DND-41 (cell line): ENCODE measurements around the gene SUCLG2.

Experiments
- ATAC-seq: fragments of 200-7000 bp; cut with Tn5 transposase; 3 replicates; pipeline ENCODE4 v1.9.1; 2021; ENCODE audit warnings: low read depth; ENCODE audit not compliant: insufficient read depth
- DNase-seq: peaks from one replicate; pipeline ENCODE4 v3.0.0-alpha.2; 2020
- H2AFZ ChIP-seq: 2 replicates; pipeline ENCODE4 v1.6.0; 2012; ENCODE audit warnings: low read depth, low read length
- H3K27ac ChIP-seq: 2 replicates; pipeline ENCODE4 v1.5.1; 2012; ENCODE audit warnings: low read length, inconsistent platforms
- H3K27me3 ChIP-seq: fragments of 200-600 bp; sonication (generic); 2 replicates; pipeline ENCODE4 v1.6.0; 2012; ENCODE audit warnings: low read length, mild to moderate bottlenecking, inconsistent platforms; ENCODE audit not compliant: insufficient read depth, poor library complexity
- H3K36me3 ChIP-seq: 2 replicates; pipeline ENCODE4 v1.5.1; 2012; ENCODE audit warnings: low read length, inconsistent platforms; ENCODE audit not compliant: insufficient read depth
- H3K4me1 ChIP-seq: 2 replicates; pipeline ENCODE4 v1.5.1; 2012; ENCODE audit warnings: mild to moderate bottlenecking, low read length; ENCODE audit not compliant: insufficient read depth
- H3K4me2 ChIP-seq: 2 replicates; pipeline ENCODE4 v1.6.0; 2012; ENCODE audit warnings: mild to moderate bottlenecking, moderate library complexity, low read length, inconsistent platforms; ENCODE audit not compliant: insufficient read depth
- H3K4me3 ChIP-seq, 2 experiments: fragments of 200-600 bp in 1 of 2; shearing (Covaris generic) in 1 of 2; 2 replicates each; pipeline ENCODE4 v1.5.1; 2012 to 2016; ENCODE audit warnings: inconsistent platforms in 2 of 2, low read length in 2 of 2, mild to moderate bottlenecking in 2 of 2, low read depth in 1 of 2, moderate library complexity in 1 of 2
- H3K79me2 ChIP-seq: 2 replicates; pipeline ENCODE4 v1.6.0; 2012; ENCODE audit warnings: low read length, inconsistent platforms; ENCODE audit not compliant: insufficient read depth
- H3K9ac ChIP-seq: 2 replicates; pipeline ENCODE4 v1.6.0; 2012; ENCODE audit warnings: low read depth, mild to moderate bottlenecking, inconsistent platforms, low read length, moderate library complexity
- H3K9me3 ChIP-seq: 2 replicates; pipeline ENCODE4 v1.5.1; 2012; ENCODE audit warnings: low read length, moderate library complexity, mild to moderate bottlenecking, inconsistent platforms; ENCODE audit not compliant: insufficient read depth, severe bottlenecking
- H4K20me1 ChIP-seq: 2 replicates; pipeline ENCODE4 v1.6.0; 2012; ENCODE audit warnings: low read length; ENCODE audit not compliant: insufficient read depth
- EZH2 ChIP-seq: IDR thresholded peaks from 3 replicates; pipeline ENCODE4 v1.6.1; 2012; ENCODE audit warnings: borderline replicate concordance, low read depth, mild to moderate bottlenecking, moderate library complexity, low read length, inconsistent platforms; ENCODE audit not compliant: severe bottlenecking
- TF ChIP-seq, protein P1 (sequence below): IDR thresholded peaks from 2 replicates; pipeline ENCODE4 v1.5.1; 2012; ENCODE audit warnings: borderline replicate concordance, low read length, moderate library complexity, mild to moderate bottlenecking; ENCODE audit not compliant: poor library complexity, severe bottlenecking; ENCODE audit errors: extremely low read depth

SUCLG2 gene

DNA sequence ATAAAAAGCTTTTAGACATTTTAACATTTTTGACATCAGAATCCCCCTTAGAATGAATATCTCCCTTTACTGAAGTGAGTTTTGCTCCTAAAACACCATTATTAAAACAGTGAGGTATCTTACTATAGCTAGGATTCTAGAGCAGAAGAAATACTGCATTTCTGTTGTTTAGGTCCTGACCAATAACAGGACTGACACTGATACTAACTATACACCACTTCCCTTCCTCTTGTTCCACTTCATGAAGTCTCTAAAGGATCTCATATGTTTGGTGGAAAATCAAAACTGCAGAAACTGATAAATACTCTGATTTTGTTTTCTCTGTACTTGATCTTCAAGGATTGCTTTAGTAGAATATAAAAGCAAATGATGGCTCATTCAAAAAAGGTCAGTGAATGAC is 230.7 kb downstream of the SUCLG2 start:
- no peak overlapping the region for H3K27ac ChIP-seq
- no peak overlapping the region for H3K9ac ChIP-seq
- no peaks in the 10 kb centered on the region for H3K36me3 ChIP-seq
- TF ChIP-seq, protein P1, sequence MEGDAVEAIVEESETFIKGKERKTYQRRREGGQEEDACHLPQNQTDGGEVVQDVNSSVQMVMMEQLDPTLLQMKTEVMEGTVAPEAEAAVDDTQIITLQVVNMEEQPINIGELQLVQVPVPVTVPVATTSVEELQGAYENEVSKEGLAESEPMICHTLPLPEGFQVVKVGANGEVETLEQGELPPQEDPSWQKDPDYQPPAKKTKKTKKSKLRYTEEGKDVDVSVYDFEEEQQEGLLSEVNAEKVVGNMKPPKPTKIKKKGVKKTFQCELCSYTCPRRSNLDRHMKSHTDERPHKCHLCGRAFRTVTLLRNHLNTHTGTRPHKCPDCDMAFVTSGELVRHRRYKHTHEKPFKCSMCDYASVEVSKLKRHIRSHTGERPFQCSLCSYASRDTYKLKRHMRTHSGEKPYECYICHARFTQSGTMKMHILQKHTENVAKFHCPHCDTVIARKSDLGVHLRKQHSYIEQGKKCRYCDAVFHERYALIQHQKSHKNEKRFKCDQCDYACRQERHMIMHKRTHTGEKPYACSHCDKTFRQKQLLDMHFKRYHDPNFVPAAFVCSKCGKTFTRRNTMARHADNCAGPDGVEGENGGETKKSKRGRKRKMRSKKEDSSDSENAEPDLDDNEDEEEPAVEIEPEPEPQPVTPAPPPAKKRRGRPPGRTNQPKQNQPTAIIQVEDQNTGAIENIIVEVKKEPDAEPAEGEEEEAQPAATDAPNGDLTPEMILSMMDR, result no peak
- TF ChIP-seq EZH2, result no peak
- no peak for DNase-seq
- H3K4me1 ChIP-seq, result no peaks in the 10 kb centered on the region
- no peaks in the 10 kb centered on the region for H3K79me2 ChIP-seq
- ATAC-seq, result no peak
- H3K27me3 ChIP-seq, result no peaks in the 10 kb centered on the region
- H4K20me1 ChIP-seq, result no peaks in the 10 kb centered on the region
- no peak overlapping the region for H2AFZ ChIP-seq
- peaks cover 13% of the 10 kb centered on the region for H3K9me3 ChIP-seq
- H3K4me3 ChIP-seq, result no peak overlapping the region
- no peak overlapping the region for H3K4me2 ChIP-seq

DNA sequence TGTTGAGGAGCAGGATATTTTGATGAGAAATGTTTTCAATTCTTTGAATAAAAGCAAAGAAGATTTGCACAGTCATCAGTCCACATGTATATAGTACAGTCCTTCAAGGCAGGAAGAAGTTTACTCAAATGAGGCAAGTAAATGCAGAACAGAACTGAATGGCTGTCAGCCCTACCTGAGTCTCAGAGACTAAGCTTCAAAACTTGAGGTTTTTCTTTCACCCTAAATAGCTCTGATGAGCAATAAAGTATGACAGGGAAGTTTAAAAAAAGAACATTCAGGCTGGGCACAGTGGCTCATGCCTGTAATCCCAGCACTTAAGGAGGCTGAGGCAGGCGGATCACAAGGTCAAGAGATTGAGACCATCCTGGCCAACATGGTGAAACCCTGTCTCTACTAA is 232.5 kb downstream of the SUCLG2 start:
- Histone ChIP-seq H4K20me1 (no peaks in the 10 kb centered on the region), H3K36me3 (no peaks in the 10 kb centered on the region), H2AFZ (no peak overlapping the region), H3K9ac (no peak overlapping the region), H3K4me2 (no peak overlapping the region), H3K4me1 (no peaks in the 10 kb centered on the region), H3K4me3 (no peak overlapping the region), H3K79me2 (no peaks in the 10 kb centered on the region), H3K9me3 (peaks cover 13% of the 10 kb centered on the region), H3K27ac (no peak overlapping the region), H3K27me3 (no peaks in the 10 kb centered on the region)
- ATAC-seq (no peak), DNase-seq (no peak)
- TF ChIP-seq, protein P1, result no peak
- TF ChIP-seq EZH2, result no peak

DNA sequence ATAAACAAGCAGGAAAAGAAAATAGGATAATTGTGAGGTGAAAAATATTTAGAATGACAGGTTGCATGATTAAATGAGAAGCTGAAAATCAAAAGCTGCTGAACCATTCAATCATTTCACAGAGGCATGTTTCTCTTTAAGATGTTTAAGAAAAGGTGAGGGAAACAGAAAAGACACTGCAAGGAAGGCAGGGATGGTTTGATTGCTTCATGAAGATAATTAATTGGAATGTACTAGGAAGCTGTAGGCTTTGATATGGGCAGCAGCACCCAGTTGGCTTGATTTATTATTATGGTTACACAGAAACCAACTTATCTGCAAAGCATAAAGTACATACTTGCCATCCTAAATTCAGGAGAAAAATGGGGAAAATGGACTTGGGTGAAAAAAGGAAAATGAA is 234.6 kb downstream of the SUCLG2 start:
- Histone ChIP-seq H3K36me3 (no peaks in the 10 kb centered on the region), H3K79me2 (no peaks in the 10 kb centered on the region), H3K4me2 (no peak overlapping the region), H3K4me3 (no peak overlapping the region), H3K27me3 (no peaks in the 10 kb centered on the region), H3K4me1 (no peaks in the 10 kb centered on the region), H4K20me1 (no peaks in the 10 kb centered on the region), H2AFZ (no peak overlapping the region), H3K9ac (no peak overlapping the region), H3K27ac (no peak overlapping the region), H3K9me3 (peaks cover 13% of the 10 kb centered on the region)
- TF ChIP-seq, protein P1, result no peak
- no peak for TF ChIP-seq EZH2
- ATAC-seq (no peak), DNase-seq (no peak)

DNA sequence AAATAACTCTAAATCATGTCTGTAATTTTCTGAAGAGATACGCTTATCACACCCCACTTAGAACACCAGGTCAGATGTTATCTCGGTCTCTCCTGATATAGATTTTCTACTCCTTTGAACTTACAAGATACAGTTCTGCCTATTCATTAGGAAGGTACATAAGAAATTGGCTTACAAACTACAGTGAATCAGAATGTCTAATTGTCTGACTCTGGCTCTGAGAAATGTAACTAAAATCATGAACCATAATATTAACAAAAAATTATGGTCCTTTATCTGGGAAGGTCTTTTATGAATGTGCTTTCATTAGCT is 235.2 kb downstream of the SUCLG2 start:
- H2AFZ ChIP-seq, result no peak overlapping the region
- peaks cover 13% of the 10 kb centered on the region for H3K9me3 ChIP-seq
- no peak overlapping the region for H3K27ac ChIP-seq
- H3K79me2 ChIP-seq, result no peaks in the 10 kb centered on the region
- H3K27me3 ChIP-seq, result no peaks in the 10 kb centered on the region
- H3K9ac ChIP-seq, result no peak overlapping the region
- H3K4me3 ChIP-seq, result no peak overlapping the region
- no peak overlapping the region for H3K4me2 ChIP-seq
- DNase-seq (no peak), ATAC-seq (no peak)
- no peaks in the 10 kb centered on the region for H3K4me1 ChIP-seq
- no peaks in the 10 kb centered on the region for H4K20me1 ChIP-seq
- no peak for TF ChIP-seq EZH2
- TF ChIP-seq, protein P1, result no peak
- no peaks in the 10 kb centered on the region for H3K36me3 ChIP-seq
